K562 (cell line): ENCODE data around the gene SLC25A40. TPM values are rescaled to one million over a fixed set of nuclear protein-coding genes. Genes with fewer than 3 reads are reported as not detected.

ENCODE experiments used
- ATAC-seq: fragments of 200-7000 bp; cut with Tn5 transposase; 3 replicates; pipeline ENCODE4 v1.9.1; 2020; ENCODE audit warnings: moderate library complexity
- BruUV-seq: library from RNA; stranded (reverse); fragments of 400-500 nt; replicated peaks from 2 replicates; lab custom pipeline; 2021; lab: Mats Ljungman, UMichigan
- CTCF ChIA-PET: fragments of 300-600 bp; formaldehyde crosslinking; extraction: SDS; loops from one replicate; lab custom pipeline; 2021; ENCODE audit warnings: low intra/inter-chr PET ratio; lab: Yijun Ruan, JAX
- POLR2A ChIA-PET: fragments of 300-600, 350-650 bp; sonication (Branson Sonifier 250); formaldehyde crosslinking; extraction: SDS; loops from one replicate; lab custom pipeline; 2021; ENCODE audit warnings: antibody characterized with exemption, inconsistent platforms; lab: Yijun Ruan, JAX
- DNase-seq, 4 experiments: peaks; one replicate each; pipeline versions ENCODE4 v3.0.0 to v3.0.0-alpha.2; 2011 to 2018; ENCODE audit warnings: low spot score in 3 of 4, mixed read lengths in 3 of 4; ENCODE audit errors: extremely low read depth in 1 of 4
- FAIRE-seq: peaks from 2 replicates; lab custom pipeline; 2011; peaks lifted over from hg19 to GRCh38; lab: Jason Lieb, UNC
- H2AFZ ChIP-seq: 2 replicates; pipeline ENCODE4 v1.6.0; 2011; ENCODE audit warnings: low read depth, low read length, control low read depth, inconsistent platforms
- H3K27ac ChIP-seq: fragments of 200-600 bp; 3 replicates; pipeline ENCODE4 v1.8.0; 2011; ENCODE audit warnings: low read depth, mild to moderate bottlenecking, control low read depth, inconsistent platforms, low read length, moderate library complexity, mixed read lengths; ENCODE audit errors: extremely low read depth
- H3K27me3 ChIP-seq, 2 experiments: fragments of 300-600 bp in 1 of 2; 2 replicates in 1 of 2; 3 replicates in 1 of 2; pipeline versions ENCODE4 v1.6.0 to v1.8.0; 2011; ENCODE audit warnings: inconsistent platforms in 2 of 2, low read length in 2 of 2, mild to moderate bottlenecking in 1 of 2, mixed read lengths in 1 of 2, moderate library complexity in 1 of 2; ENCODE audit not compliant: control insufficient read depth in 2 of 2, insufficient read depth in 2 of 2
- H3K36me3 ChIP-seq: fragments of 300-600 bp; 3 replicates; pipeline ENCODE4 v1.8.0; 2011; ENCODE audit warnings: mild to moderate bottlenecking, low read length, inconsistent platforms; ENCODE audit not compliant: control insufficient read depth, insufficient read depth
- H3K4me1 ChIP-seq, 2 experiments: fragments of 200-600 bp in 1 of 2; replicated peaks in 1 of 2; 2 replicates in 1 of 2; 3 replicates in 1 of 2; pipeline versions ENCODE4 v1.5.1 to v1.8.0; 2011; ENCODE audit warnings: inconsistent platforms in 2 of 2, low read length in 2 of 2, mild to moderate bottlenecking in 1 of 2, mixed read lengths in 1 of 2, moderate library complexity in 1 of 2; ENCODE audit not compliant: control insufficient read depth in 2 of 2, insufficient read depth in 2 of 2
- H3K4me2 ChIP-seq: 2 replicates; pipeline ENCODE4 v1.6.1; 2011; ENCODE audit warnings: low read length, control low read depth, inconsistent platforms, mixed read lengths; ENCODE audit not compliant: insufficient read depth
- H3K4me3 ChIP-seq: fragments of 200-600 bp; sonication (generic), shearing (Covaris generic); 2 replicates; pipeline ENCODE4 v1.5.1; 2016; ENCODE audit warnings: control low read depth, inconsistent platforms
- H3K79me2 ChIP-seq: fragments of 200-600 bp; 3 replicates; pipeline ENCODE4 v1.8.0; 2011; ENCODE audit warnings: low read length, inconsistent platforms; ENCODE audit not compliant: control insufficient read depth, insufficient read depth
- H3K9ac ChIP-seq, 2 experiments: 2 replicates each; pipeline versions ENCODE4 v1.6.0 to v1.6.1; 2011; ENCODE audit warnings: low read depth in 2 of 2, low read length in 2 of 2, control low read depth in 1 of 2, inconsistent platforms in 1 of 2, mild to moderate bottlenecking in 1 of 2, mixed read lengths in 1 of 2; ENCODE audit not compliant: insufficient read depth in 1 of 2
- H3K9me1 ChIP-seq: one replicate; pipeline ENCODE4 v1.6.0; 2011; ENCODE audit warnings: inconsistent platforms, mild to moderate bottlenecking, low read length, moderate library complexity; ENCODE audit not compliant: control insufficient read depth, insufficient read depth
- H3K9me3 ChIP-seq: replicated peaks from 2 replicates; pipeline ENCODE4 v1.5.1; 2011; ENCODE audit warnings: low read depth, low read length, inconsistent platforms; ENCODE audit not compliant: control insufficient read depth, insufficient read depth
- H4K20me1 ChIP-seq: replicated peaks from 2 replicates; pipeline ENCODE4 v1.6.1; 2011; ENCODE audit warnings: low read length, inconsistent platforms, mixed read lengths; ENCODE audit not compliant: control insufficient read depth, insufficient read depth
- C11orf30 ChIP-seq: fragments of 450-650 bp; IDR thresholded peaks from 2 replicates; pipeline ENCODE4 v1.6.1; 2016; ENCODE audit warnings: low read depth, mild to moderate bottlenecking
- ETS2 ChIP-seq: IDR thresholded peaks from 2 replicates; pipeline ENCODE4 v1.6.1; 2016; ENCODE audit warnings: borderline replicate concordance, missing genetic modification characterization, mild to moderate bottlenecking, moderate library complexity, missing compliant biosample characterization; ENCODE audit not compliant: poor library complexity, severe bottlenecking
- FOXK2 ChIP-seq, 2 experiments: fragments of 450-650 bp; IDR thresholded peaks in 1 of 2; conservative IDR thresholded peaks in 1 of 2; 2 replicates each; pipeline ENCODE4 v1.6.1; 2016; ENCODE audit warnings: low read depth in 2 of 2, mild to moderate bottlenecking in 1 of 2
- FUS ChIP-seq: fragments of 200-400 bp; formaldehyde crosslinking; optimal IDR thresholded peaks from 2 replicates; pipeline ENCODE3; 2017; ENCODE audit warnings: low read depth, low read length
- HDAC6 ChIP-seq: IDR thresholded peaks from 2 replicates; pipeline ENCODE4 v1.6.1; 2012; ENCODE audit warnings: low read depth, mild to moderate bottlenecking, control low read depth, inconsistent platforms, low read length, moderate library complexity
- POLR2G ChIP-seq: fragments of 200-400 bp; formaldehyde crosslinking; IDR thresholded peaks from 2 replicates; pipeline ENCODE4 v1.6.1; 2017; ENCODE audit warnings: low read depth, mild to moderate bottlenecking, antibody characterized with exemption, low read length, moderate library complexity
- RBM15 ChIP-seq: fragments of 200-400 bp; formaldehyde crosslinking; IDR thresholded peaks from 2 replicates; pipeline ENCODE4 v1.6.1; 2018; ENCODE audit warnings: mild to moderate bottlenecking, low read length, moderate library complexity; ENCODE audit not compliant: insufficient read depth
- WGBS: fragments of 100-300 bp; shearing (Covaris generic); methylation state at CpG from one replicate; pipeline ENCODE4 v1.1.6; 2016; ENCODE audit warnings: low coverage, mixed read lengths; ENCODE audit not compliant: insufficient coverage; ENCODE audit errors: missing lambda C conversion rate; 5-methylcytosine and 5-hydroxymethylcytosine counted together
- in situ Hi-C: fragments of 300-500 bp; cut with MboI; formaldehyde crosslinking; loops from 4 replicates; pipeline ENCODE4 v1.15.0; 2018; ENCODE audit warnings: inconsistent platforms, mixed read lengths
- intact Hi-C: fragments of 100-400 bp; cut with micrococcal nuclease; formaldehyde crosslinking; loops from 2 replicates; pipeline ENCODE4 v1.14.2; 2022
- polyA plus RNA-seq, 8 experiments: library from polyadenylated mRNA; depleted of rRNA in 4 of 8; stranded (reverse) in 5 of 8; unstranded in 3 of 8; fragments of >200 nt; fragmentation: Nextera tagmentation in 2 of 8; fragmentation: Illumina TruSeq in 1 of 8; extraction: Ambion mirVana in 2 of 8; extraction: Trizol in 1 of 8; gene quantifications; 2 replicates each; pipeline versions ENCODE4 v1.2.1 to v1.2.3, GENCODE V29; 2011 to 2014; ENCODE audit warnings: inconsistent platforms in 1 of 8, missing spikeins in 1 of 8
- total RNA-seq, 7 experiments: library from RNA; depleted of rRNA in 6 of 7; stranded (reverse); fragments of >200 nt in 6 of 7; fragmentation: Illumina TruSeq in 2 of 7; extraction: Trizol in 2 of 7; gene quantifications; 2 replicates each; pipeline versions ENCODE4 v1.2.1 to v1.2.3, GENCODE V29; 2011 to 2021; ENCODE audit warnings: low replicate concordance in 1 of 7
- TF ChIP-seq, protein P1 (sequence below), 2 experiments: fragments of 450-650 bp; conservative IDR thresholded peaks; 2 replicates each; pipeline ENCODE4 v1.6.1; 2017; ENCODE audit warnings: mild to moderate bottlenecking in 2 of 2, moderate library complexity in 2 of 2
- TF ChIP-seq, protein P2 (sequence below): fragments of 450-650 bp; IDR thresholded peaks from 2 replicates; pipeline ENCODE4 v1.6.1; 2016; ENCODE audit warnings: missing biosample characterization, missing genetic modification characterization
- TF ChIP-seq, protein P3 (sequence below): fragments of 450-650 bp; IDR thresholded peaks from 2 replicates; pipeline ENCODE4 v1.6.1; 2016; ENCODE audit warnings: borderline replicate concordance
- TF ChIP-seq, protein P4 (sequence below), 3 experiments: IDR thresholded peaks in 2 of 3; conservative IDR thresholded peaks in 1 of 3; 2 replicates each; pipeline ENCODE4 v1.5.1; 2011 to 2012; ENCODE audit warnings: low read length in 3 of 3, mild to moderate bottlenecking in 3 of 3, control low read depth in 2 of 3, improper control_type of control experiment in 1 of 3, inconsistent platforms in 1 of 3, low read depth in 1 of 3, mixed read lengths in 1 of 3, moderate library complexity in 1 of 3; ENCODE audit not compliant: insufficient read depth in 2 of 3

Gene SLC25A40
- total and polyA plus RNA-seq, 9 of the 15 experiments (the other 6 are each of a cell fraction or from before 2014, with no cell fraction given) = 6.7 to 44.0 (median 26.5) TPM

DNA sequence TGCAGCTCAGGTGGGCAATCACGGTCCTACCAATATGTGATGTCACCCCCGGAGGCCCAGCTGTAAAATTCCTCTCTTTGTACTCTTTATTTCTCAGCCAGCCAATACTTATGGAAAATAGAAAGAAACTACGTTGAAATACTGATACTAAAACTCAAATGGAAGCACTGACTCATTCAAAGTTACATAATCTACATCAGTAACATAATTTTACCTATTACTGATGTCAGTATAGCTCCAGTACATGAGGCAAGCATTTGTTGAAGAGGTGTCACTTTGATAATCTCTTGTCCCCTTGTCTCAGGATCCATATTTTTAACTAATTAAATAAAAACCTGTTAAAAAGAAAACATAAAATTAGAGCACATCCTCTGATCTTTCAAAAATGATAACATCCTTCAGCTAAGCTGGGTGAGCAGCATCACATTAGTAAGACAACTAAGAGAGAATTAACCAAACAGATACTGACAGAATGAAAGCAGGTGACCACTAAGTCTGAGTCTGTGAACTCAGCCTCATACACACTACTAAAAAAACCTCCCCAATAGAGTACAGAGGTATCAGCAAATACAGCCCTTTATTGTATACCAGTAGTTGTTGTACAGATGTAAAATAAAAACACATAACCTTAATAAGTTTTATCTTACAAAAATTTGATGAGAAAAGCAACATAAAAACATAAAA lies 17.6 kb downstream of the SLC25A40 start (continued):
- TF ChIP-seq ETS2 (tag) (no peak), FUS (no peak), POLR2G (no peak)
- TF ChIP-seq, protein P1, sequence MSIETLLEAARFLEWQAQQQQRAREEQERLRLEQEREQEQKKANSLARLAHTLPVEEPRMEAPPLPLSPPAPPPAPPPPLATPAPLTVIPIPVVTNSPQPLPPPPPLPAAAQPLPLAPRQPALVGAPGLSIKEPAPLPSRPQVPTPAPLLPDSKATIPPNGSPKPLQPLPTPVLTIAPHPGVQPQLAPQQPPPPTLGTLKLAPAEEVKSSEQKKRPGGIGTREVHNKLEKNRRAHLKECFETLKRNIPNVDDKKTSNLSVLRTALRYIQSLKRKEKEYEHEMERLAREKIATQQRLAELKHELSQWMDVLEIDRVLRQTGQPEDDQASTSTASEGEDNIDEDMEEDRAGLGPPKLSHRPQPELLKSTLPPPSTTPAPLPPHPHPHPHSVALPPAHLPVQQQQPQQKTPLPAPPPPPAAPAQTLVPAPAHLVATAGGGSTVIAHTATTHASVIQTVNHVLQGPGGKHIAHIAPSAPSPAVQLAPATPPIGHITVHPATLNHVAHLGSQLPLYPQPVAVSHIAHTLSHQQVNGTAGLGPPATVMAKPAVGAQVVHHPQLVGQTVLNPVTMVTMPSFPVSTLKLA (conservative IDR thresholded peaks at IDR 0.05) = no peak
- TF ChIP-seq, protein P2, sequence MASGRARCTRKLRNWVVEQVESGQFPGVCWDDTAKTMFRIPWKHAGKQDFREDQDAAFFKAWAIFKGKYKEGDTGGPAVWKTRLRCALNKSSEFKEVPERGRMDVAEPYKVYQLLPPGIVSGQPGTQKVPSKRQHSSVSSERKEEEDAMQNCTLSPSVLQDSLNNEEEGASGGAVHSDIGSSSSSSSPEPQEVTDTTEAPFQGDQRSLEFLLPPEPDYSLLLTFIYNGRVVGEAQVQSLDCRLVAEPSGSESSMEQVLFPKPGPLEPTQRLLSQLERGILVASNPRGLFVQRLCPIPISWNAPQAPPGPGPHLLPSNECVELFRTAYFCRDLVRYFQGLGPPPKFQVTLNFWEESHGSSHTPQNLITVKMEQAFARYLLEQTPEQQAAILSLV = no peak

DNA sequence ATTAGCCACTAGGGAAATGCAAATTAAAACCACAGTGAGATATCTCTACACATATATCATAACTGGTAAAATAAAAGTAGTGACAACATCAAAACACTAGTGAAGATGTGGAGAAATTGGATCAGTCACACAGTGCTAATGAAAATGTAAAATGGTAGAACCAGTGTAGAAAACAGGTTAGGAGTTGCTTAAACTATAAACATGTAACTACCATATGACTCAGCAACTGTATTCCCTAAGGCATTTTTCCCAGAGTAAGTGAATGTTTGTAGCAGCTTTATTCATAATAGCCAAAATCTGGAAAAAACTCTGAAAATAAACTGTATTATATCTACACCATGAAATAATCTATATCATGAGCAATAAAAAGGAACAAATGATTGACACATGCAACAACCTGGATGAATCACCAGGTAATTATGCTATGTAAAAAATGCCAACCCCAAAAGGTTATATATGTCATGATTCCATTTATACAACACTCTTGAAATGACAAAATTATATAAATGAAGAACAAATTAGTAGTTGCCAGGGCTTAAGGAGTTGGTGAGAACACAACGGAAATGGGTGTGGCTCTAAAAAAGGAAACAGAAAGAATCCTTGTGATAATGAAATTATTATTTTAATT lies 22.8 kb downstream of the SLC25A40 start:
- ChIA-PET CTCF (no interaction called here), POLR2A (no interaction called here)
- Histone ChIP-seq H3K9me1 (no peaks in the 10 kb centered on the region), H2AFZ (no peak overlapping the region), H3K36me3 (peaks cover 85% of the 10 kb centered on the region), H4K20me1 (no peaks in the 10 kb centered on the region), H3K79me2 (peaks cover 4% of the 10 kb centered on the region; the same call in 1 of the 3 replicates), H3K27me3 (no peaks in the 10 kb centered on the region), H3K4me1 (no peaks in the 10 kb centered on the region; a peak in 1 of 5 replicates), H3K9me3 (no peaks in the 10 kb centered on the region), H3K27ac (no peak overlapping the region), H3K4me2 (no peak overlapping the region), H3K4me3 (no peak overlapping the region), H3K9ac (no peak overlapping the region)
- WGBS = 82% methylated on average over 1 of the region's 1 CpG
- in situ Hi-C loops (no loop called here), intact Hi-C loops (no loop called here)
- FAIRE-seq = no peak
- no TSS peak for BruUV-seq
- DNase-seq = no peak
- no peak for ATAC-seq
- TF ChIP-seq, protein P3, sequence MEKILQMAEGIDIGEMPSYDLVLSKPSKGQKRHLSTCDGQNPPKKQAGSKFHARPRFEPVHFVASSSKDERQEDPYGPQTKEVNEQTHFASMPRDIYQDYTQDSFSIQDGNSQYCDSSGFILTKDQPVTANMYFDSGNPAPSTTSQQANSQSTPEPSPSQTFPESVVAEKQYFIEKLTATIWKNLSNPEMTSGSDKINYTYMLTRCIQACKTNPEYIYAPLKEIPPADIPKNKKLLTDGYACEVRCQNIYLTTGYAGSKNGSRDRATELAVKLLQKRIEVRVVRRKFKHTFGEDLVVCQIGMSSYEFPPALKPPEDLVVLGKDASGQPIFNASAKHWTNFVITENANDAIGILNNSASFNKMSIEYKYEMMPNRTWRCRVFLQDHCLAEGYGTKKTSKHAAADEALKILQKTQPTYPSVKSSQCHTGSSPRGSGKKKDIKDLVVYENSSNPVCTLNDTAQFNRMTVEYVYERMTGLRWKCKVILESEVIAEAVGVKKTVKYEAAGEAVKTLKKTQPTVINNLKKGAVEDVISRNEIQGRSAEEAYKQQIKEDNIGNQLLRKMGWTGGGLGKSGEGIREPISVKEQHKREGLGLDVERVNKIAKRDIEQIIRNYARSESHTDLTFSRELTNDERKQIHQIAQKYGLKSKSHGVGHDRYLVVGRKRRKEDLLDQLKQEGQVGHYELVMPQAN = no peak
- TF ChIP-seq RBM15 = no peak
- 0 out of 4 replicates have a peak, but pooled peaks of 1 of the 2 experiments have one; percentile 17 for TF ChIP-seq FOXK2 (conservative IDR thresholded peaks at IDR 0.05 in 1 of 2, IDR thresholded peaks at IDR 0.05 in 1 of 2; ENCODE audit: low read depth in 2 of 2)
- 0 out of 2 replicates have a peak, but pooled peaks have one; percentile 27 for TF ChIP-seq C11orf30
- TF ChIP-seq, protein P4, sequence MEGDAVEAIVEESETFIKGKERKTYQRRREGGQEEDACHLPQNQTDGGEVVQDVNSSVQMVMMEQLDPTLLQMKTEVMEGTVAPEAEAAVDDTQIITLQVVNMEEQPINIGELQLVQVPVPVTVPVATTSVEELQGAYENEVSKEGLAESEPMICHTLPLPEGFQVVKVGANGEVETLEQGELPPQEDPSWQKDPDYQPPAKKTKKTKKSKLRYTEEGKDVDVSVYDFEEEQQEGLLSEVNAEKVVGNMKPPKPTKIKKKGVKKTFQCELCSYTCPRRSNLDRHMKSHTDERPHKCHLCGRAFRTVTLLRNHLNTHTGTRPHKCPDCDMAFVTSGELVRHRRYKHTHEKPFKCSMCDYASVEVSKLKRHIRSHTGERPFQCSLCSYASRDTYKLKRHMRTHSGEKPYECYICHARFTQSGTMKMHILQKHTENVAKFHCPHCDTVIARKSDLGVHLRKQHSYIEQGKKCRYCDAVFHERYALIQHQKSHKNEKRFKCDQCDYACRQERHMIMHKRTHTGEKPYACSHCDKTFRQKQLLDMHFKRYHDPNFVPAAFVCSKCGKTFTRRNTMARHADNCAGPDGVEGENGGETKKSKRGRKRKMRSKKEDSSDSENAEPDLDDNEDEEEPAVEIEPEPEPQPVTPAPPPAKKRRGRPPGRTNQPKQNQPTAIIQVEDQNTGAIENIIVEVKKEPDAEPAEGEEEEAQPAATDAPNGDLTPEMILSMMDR (IDR thresholded peaks at IDR 0.05 in 2 of 3, conservative IDR thresholded peaks at IDR 0.05 in 1 of 3; ENCODE audit: insufficient read depth in 2 of 3, low read depth in 1 of 3, low read length in 3 of 3) = no peak
- no peak for TF ChIP-seq HDAC6
